Inferior parietal cortex (tissue), 1 donor: ENCODE data around the gene PDE6B.
"Not testable (repeated sequence)": the region's sequence is repeated elsewhere in the genome, so short reads cannot be mapped to it uniquely, and the experiment has no call there.

Experiments used
- DNase-seq: peaks from one replicate; pipeline ENCODE4 v3.0.0-alpha.2; 2016; ENCODE audit errors: extremely low spot score

The PDE6B gene

DNA sequence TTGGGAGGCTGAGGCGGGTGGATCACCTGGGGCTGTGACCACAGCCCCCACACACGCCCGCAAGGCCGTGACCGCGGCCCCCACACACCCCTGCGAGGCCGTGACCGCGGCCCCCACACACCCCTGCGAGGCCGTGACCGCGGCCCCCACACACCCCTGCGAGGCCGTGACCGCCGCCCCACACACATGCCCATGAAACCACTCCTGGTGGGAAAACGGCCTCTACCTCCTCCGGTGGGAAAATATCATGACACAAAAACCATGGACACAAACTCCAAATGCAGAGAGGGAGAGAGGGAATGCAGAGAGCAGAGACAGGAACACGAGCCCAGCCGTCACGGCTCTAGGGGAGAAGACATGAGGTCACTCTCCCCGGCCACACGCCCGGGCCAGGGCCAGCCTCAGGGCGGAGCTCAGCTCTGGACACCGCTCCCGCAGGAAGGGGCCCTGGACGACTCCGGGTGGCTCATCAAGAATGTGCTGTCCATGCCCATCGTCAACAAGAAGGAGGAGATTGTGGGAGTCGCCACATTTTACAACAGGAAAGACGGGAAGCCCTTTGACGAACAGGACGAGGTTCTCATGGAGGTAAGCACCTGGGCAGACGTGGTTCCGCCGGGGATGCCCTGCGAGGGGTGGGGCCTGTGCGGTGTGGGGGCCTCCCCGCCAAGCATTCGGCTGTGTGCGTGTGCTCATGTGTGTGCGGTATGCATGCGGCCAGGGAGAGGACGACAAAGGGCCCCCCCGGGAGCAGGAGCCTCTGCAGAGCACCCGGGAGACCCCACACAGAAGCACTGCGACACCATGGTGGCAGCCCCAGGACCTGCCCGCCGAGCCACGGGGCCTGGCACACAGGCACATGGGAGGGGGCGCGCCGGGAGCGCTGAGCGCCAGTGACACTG is 31.3 kb downstream of the PDE6B start:
- no peak for DNase-seq

DNA sequence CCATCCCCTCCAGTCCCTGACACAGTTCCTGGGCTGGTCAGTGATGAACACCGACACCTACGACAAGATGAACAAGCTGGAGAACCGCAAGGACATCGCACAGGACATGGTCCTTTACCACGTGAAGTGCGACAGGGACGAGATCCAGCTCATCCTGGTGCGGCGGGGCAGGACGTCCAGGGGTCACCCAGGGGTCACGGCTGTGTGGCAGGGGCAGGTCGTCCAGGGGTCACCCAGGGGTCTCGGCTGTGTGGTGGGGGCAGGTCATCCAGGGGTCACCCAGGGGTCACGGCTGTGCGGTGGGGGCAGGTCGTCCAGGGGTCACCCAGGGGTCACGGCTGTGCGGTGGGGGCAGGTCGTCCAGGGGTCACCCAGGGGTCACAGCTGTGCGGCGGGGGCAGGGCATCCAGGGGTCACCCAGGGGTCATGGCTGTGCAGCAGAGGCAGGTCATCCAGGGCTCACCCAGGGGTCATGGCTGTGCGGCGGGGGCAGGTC is 32.0 kb downstream of the PDE6B start:
- no peak for DNase-seq

DNA sequence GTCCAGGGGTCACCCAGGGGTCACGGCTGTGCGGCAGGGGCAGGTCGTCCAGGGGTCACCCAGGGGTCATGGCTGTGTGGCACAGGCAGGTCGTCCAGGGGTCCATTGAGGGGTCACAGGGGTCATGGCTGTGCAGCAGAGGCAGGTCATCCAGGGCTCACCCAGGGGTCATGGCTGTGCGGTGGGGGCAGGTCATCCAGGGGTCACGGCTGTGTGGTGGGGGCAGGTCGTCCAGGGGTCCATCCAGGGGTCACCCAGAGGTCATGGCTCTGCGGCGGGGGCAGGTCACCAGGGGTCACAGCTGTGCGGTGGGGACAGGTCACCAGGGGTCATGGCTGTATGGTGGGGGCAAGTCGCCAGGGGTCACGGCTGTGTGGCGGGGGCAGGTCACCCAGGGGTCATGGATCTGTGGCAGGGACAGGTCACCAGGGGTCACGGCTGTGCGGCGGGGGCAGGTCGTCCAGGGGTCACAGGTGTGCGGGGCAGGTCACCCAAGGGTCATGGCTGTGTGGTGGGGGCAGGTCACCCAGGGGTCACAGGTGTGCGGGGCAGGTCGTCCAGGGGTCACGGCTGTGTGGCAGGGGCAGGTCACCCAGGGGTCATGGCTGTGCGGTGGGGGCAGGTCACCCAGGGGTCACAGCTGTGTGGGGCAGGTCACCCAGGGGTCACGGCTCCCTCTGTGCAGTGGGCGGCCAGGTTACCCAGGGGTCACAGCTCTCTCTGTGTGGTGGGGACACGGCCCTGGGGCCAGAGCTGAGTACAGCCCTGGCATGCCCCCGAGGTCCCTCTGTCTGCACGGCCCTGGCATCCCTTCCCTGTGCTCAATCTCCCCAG is 32.7 kb downstream of the PDE6B start:
- DNase-seq: no peak

DNA sequence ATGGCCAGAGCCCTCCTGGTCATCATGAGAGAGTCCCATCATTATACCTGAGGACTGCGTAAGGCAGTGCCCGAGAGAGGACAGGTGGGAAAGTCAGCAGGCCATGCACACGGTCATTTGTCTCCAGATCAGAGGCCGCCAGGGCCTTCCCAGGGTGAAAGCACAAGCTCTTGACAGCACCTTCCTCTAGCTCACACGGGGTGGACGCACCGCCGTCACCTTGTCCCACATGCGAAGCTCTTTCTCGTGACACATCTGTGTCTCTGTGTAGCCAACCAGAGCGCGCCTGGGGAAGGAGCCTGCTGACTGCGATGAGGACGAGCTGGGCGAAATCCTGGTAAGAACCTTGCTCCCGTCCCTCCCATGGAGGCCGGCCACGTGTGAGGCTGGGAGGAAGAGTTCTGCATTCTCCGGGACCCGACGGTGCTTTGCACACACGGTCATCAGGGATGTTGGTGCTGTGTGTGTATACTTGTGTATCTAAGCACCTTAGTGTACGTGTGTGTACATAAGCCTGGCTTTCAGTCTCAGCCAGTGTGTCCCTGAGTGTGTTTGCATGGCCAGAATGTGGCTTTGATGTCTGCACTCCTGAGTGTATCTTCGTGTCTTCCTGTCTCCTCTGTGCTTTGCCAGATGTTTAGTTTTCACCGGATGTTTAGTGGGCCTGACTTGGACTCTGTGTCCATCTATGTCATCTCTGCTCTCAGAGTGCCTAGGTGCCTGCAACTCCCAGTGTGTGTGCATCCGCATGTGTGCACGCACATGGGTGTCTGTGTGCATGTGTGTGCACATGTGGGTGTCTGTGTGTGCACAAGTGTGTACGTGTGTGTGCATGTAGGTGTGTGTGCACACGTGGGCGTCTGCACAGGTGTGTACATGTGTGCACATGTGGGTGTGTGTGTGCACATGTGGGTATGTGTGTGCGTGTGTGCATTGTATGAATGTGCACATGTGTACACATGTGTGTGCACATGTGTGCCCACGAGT is 33.6 kb downstream of the PDE6B start:
- DNase-seq: no peak

DNA sequence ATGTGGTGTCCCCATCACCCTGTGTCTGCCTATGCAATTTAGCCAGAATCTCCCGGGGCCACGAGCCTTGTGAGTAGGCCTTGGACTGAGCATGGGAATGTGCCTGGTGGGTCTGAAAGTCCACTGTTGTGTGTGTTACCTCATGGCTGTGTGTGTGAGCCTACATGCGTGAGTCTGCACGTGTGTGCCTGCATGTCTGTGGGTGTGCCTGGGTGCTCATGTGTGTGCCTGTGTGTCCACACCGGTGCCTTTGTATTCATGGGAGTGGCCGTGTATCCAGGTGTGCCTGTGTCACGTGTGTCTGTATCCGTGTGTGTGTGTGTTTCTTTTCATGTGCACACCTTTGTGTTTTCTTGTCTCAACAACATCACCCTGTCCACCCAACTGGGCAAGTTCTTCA is 34.5 kb downstream of the PDE6B start:
- DNase-seq: no peak

DNA sequence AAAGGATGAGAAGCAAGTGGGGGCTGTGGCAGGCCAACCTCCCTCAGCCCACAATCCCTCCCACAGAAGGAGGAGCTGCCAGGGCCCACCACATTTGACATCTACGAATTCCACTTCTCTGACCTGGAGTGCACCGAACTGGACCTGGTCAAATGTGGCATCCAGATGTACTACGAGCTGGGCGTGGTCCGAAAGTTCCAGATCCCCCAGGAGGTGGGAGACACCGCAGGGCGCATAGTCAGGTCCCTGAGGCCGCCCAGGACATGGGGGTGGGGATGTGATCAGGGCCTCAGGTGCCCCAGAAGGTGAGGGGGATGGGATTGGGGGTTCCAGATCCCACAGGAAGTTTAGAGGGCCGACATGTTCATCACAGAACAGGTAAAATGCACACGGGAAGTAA is 35.0 kb downstream of the PDE6B start:
- DNase-seq: no peak

DNA sequence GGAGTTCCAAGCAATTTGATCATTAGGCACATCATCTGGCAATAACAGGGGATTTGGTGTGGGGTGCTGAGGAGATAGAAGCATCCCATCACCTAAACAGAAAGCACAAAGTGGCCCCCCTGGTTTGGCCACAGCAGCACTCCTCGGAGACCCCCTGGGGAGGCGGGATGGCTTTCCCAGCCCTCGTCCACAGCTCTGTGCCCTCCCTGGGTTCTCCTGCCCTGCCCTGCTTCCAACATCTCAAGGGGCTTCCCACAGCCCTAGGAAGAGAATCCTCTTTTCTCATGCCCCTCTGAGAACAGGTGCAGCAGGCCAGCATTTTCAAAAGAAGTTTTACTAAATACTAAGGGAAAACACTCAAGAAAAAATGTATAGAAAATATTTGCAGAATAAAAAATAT is 35.9 kb downstream of the PDE6B start:
- DNase-seq: no peak

DNA sequence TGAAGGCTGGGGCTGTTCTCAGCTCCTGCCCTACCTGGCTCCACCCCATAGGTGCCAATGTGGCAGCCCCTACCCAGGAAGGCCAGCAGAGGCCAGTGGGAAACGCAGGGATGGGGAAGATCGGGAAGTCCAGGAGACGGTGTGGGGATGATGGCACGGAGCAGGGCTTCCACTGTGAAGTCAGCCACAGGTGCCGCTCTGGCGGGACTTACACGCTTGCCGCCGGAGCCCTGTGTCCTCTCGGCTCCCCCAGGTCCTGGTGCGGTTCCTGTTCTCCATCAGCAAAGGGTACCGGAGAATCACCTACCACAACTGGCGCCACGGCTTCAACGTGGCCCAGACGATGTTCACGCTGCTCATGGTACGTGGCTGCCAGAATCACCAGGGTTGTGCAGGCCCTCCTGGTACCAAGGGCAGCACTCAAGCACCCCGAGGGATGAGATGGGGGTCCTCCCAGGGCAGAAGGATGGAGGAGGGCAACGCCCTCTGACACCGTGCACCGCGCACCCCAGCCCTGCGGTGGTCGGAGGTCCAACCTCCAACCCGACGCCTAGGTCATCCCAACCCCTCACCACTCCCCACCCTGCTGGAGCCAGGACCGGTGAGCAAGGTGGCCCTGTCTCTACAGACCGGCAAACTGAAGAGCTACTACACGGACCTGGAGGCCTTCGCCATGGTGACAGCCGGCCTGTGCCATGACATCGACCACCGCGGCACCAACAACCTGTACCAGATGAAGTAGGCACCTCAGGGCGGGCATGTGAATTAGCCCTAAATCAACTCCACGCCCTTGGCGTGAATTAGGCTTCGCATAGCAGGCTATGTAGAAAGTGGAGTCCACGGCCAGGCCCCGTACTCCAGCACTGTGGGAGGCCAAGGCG is 36.7 kb downstream of the PDE6B start:
- no peak for DNase-seq

DNA sequence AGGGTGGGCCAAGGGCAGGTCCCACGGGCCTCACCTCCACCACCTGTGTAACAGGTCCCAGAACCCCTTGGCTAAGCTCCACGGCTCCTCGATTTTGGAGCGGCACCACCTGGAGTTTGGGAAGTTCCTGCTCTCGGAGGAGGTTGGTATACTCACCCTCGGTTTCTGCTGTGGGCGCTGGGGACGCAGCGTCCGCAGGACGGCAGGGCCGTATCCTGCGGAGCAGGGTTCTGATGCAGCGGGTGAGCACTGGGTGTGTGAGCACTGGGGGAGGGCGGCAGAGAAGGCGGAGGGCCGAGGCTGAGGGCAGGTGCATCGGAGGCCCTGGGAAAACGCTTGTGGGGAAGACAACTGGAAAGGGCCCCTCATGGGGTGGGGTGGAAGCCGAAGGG is 37.7 kb downstream of the PDE6B start:
- DNase-seq: no peak

DNA sequence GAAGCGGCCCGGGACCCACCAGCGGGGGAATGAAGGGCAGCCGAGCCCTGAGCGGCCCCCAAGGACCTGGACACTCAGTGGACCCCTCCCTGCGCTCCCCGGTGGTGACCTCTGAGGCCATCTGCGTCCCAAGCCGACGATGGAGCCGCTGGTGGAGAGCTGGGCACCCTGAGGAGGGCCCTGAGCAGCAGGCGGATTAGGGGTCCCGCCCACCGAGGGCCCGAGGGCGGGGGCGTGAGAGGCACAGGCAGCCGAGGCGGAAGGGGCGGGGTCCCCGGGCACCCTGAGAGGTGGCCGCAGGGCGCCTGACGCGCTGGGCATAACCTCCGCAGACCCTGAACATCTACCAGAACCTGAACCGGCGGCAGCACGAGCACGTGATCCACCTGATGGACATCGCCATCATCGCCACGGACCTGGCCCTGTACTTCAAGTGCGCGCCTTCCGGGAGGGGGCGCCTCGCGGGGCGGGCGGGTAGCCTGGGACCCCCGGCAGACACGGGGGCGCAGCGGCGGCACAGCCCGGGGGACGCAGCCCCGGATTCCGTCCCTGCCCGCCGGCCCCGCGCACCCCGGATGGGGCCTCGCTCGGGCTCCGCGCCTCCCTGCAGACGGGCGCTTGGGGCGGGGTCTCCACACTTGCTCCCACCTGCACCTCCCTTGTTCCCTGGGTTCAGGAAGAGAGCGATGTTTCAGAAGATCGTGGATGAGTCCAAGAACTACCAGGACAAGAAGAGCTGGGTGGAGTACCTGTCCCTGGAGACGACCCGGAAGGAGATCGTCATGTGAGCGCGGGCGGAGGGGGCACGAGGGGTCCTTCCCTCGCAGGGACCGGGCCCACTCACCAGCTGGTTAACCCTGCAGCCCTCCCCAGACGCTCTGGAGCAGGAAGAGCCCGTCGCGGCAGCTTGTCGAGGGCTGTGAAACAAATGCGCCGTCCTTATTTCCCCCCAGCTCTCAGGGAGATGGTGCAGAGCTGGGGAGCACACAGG is 38.4 kb downstream of the PDE6B start:
- DNase-seq: no peak

DNA sequence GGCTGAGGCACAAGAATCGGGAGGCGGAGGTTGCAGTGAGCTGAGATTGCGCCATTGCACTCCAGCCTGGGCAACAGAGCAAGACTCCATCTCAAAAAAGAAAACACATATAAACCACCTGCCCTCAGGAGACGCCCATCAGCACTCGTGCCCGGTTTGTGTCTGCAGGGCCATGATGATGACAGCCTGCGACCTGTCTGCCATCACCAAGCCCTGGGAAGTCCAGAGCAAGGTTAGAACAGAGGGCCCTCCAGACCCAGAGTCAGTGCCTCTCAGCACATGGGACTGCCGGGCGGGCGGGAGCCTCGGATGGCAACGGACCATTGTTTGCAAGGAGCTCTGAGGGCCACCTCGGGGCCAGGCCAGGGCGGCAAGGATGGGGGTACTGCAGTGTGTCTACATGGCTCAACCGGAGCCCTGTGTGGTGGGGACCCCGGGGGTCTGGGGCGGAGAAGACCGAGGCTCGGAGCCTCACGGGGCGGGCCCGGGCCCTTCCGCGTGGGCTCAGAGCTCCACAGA is 39.4 kb downstream of the PDE6B start:
- no peak for DNase-seq

DNA sequence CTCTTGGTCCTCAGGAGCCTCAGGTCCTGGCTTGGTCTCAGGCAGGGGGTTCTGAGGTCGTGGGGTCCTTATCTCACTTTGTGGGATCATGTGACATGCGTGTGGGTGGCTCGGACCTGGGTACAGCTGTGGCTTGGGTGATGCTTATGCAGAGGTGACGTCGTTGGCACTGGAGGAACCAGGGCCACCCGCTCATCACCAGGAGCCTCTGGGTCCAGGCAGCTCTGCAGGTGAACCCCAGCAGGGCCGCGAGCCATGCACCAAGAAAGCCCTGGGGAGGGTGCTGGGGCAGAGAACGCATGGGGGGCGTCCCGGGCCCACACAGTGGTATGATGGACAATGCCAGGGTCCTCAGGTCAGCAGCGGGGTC is 40.0 kb downstream of the PDE6B start:
- DNase-seq: no peak

DNA sequence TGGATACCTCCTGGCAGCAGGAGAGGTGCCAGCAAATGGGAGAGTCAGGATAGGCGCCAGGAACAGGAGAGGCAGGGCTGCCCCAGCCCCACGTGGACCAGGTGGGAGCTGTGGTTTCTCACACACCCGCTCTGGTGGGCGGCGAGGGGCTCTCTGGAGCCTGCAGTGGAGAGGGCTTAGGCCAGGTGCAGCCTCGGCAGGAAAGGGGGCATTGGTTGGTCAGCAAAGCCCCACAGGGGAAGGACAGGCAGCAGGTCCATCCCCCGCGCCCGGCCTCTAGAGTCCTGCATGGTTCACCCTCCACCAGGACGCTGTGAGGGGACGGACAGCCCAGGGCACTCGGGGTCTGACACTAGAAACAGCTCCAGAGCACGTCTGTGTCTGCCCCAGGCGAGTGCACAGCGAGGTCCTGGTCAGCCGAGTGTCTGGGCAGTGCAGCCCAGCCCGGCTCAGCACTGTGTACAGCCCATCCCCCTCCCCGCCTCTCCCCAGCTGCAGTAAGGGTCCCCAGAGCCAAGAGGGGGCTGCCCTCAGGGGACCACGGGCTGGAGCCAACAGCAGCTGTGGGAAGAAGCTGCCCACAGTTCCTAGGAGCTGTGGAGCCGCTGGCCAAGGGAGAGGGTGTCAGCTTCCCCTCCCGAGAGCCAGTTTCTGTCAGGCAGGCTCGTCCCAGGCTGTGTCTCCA is 40.5 kb downstream of the PDE6B start:
- DNase-seq: no peak

DNA sequence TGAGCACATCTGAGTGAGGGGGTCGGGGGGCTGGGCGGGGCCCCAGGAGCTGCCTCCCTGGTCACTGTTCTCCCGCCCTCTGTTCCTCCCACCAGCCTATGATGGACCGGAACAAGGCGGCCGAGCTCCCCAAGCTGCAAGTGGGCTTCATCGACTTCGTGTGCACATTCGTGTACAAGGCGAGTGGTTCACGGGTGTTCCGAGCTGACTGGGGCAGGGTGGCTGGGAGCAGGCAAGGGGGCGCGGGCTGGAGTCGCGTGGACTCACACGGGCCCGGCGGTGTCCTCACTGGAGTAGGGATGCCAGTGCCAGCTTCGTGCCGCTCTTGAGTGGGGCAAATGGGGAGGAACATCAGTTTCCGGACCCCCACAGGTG is 41.0 kb downstream of the PDE6B start:
- DNase-seq: no peak

DNA sequence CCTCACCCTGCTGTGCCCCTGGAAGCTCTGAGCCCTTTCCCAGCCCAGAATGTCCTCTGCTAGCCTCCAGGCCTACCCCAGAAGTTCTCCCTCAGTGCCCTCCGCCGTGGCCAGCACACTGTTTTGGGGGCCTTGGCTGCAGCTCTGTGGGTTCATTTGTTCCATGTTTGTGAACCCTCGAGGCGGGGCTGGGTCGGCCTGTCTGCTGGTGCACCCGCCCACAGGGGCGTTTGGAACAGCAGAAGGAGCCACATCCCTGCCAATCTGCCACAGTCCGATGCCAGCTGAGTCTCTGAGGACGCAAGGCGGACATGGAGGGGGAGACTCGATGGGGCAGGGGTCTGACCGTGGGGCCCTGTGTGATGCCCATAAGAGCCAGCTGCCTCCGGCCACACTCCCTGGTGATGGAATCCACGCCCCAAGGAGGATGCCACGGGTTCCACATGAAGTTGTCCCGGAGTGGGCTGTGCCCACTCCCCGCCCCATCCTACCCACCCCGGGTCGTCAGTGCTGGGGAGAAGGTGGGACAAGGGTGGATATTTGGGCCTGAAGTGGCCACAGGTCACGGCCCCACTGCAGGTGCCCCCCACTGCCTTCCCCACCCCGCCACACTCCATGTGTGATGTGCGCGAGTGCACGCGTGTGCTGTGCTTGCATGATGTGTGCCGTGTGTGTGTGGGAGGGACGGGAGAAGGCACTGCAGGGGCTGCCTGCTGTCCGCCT is 41.6 kb downstream of the PDE6B start:
- no peak for DNase-seq

DNA sequence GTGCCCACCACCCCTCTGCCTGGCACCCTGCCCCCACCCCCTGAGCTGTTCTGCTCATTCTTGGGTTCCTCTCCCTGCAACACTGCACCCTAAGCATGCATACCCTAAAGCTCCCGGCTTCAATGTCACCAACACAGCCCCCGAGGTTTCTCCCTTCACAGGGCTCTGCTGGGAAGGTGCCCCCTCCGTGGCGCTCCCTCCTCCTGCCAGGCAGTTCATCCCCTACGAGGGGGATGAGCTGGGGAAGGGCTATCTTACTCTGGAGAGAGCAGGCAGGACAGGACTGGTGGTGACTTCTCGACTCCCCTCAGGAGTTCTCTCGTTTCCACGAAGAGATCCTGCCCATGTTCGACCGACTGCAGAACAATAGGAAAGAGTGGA is 42.2 kb downstream of the PDE6B start:
- no peak for DNase-seq

DNA sequence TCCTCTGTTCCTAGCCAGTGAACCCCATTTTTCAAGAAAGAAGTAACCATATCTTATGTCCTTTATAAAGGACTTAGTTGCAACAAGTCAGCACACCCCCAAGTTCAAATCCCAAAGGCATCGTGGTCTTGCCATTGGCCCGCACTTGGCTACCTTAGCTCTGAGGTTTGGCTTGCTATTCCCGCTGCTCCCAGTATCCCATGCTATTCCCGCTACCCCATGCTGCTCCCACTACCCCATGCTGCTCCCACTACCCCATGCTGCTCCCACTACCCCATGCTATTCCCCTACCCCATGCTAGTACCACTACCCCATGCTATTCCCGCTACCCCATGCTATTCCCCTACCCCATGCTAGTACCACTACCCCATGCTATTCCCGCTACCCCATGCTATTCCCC is 42.8 kb downstream of the PDE6B start:
- not testable (repeated sequence) for DNase-seq
